Head of caudate nucleus (tissue), 42 donors: ENCODE data around the gene CNOT1.

Experiments
- DNase-seq, 42 donors: peaks; one replicate each; pipeline versions ENCODE4 v3.0.0 to v3.0.0-alpha.2; 2020 to 2021; ENCODE audit warnings: mixed read lengths in 7 of 42
- intact Hi-C: fragments of 100-400 bp; cut with DNase I; formaldehyde crosslinking; loops from one replicate; pipeline ENCODE4 v1.15.0; 2022

Gene CNOT1

DNA sequence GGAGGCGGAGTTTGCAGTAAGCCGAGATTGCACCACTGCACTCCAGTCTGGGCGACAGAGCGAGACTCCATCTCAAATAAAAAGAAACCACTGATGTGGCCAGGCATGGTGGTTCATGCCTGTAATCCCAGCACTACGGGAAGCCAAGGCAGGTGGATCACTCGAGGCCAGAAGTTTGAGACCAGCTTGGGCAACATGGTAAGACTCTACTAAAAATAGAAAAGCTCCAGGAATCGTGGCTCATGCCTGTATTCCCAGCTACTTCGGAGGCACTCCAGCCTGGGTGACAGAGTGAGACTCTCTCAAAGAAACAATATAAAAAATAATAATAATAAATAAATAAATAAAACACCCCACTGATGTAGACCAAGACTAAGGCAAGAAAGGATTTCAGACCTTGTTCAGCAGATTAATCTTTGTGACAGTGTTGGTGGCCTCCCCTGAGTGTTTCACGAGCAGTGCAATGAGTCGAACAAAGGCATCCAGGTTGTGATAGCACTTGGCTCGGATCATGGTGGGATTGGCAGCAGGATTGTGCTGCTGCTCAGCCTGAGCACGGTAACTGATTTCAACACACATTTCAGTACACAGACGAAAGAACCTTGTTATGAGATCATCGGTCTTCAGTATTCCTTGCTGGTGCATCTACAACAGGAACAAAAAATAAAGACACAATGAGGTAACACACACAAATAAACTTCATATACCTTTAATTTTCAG, 95.7 kb downstream of the CNOT1 start:
- intact Hi-C loops, result no loop called here
- no peak for DNase-seq

DNA sequence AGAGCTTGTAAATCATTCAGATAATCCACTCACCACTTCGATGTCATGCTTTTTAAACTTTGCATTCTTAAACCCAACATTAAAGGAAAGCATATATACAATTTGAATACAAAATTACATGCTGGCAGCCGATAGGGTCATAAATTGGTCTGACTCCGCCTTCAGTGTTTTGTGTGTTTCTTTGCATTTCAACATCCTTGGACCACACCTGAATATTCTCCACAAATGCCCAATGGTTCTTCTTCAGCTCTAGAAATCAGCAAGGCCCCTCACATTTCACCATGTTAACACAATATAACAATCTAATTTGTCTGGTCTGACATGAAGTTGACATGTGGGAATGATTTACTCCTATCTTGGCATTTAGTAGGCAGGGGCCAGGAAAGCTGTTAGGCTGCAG, 97.2 kb downstream of the CNOT1 start:
- no peak for DNase-seq
- intact Hi-C loops, result no loop called here

DNA sequence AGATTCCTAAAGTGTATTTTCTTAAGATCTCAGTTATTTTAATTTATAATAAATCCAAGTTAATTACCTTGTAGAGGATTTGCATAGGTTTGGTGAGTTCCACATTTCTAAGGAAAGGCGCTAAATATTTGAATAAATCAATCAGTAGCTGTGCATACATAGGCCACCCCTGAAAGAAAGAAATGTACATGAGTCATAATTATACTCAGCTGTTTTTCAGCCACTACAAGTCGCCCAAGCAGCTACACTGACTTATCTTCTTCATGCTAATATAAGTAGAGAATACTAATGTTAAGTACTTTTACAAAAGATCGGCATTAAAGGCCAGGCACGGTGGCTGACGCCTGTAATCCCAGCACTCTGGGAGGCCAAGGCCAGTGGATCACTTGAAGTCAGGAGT, 99.4 kb downstream of the CNOT1 start:
- intact Hi-C loops, result no loop called here
- DNase-seq, result no peak

DNA sequence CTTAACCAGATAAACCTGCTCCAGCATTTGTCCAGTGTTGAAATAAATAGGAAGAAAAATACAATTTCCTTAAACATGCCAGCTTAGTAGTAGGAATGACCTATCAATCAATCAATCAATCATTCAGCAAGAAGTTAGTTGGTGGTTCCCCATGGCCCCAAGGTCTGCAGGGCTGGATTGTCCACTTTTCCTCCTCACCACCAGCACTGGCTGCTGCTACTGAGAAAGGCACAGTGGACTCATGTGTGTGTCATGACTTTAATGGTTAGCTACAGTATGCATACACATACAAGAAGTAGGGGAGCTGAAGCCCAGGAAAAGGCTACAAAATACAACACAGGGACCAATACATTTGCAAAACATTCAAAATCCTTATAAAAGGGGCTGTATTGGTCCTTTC, 109.9 kb downstream of the CNOT1 start:
- DNase-seq, result no peak
- intact Hi-C loops, result loop anchor here (10.0 kb wide), 1 partner anchor 145 kb away; no protein-coding TSS in a partner anchor

DNA sequence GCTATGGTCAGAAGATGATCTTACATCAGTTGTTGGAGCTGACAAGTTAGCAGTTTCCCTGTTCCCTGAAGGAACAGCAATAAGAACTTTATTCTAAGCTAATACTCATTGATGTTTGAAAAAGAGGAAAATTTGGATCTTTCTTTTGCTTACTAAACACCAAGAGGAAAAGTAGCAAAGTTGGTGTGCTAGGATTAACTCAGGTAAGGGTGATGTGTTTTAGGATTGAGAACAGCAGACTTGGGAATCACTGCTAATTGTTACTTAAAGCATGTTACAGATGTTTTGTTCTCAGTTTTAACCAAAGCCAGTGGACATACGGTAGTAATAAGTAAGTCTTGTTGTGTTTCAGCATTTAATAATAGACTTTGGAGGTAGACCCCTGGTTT, 110.7 kb downstream of the CNOT1 start:
- intact Hi-C loops, result loop anchor here (10.0 kb wide), 1 partner anchor 146 kb away; no protein-coding TSS in a partner anchor
- DNase-seq, result no peak

DNA sequence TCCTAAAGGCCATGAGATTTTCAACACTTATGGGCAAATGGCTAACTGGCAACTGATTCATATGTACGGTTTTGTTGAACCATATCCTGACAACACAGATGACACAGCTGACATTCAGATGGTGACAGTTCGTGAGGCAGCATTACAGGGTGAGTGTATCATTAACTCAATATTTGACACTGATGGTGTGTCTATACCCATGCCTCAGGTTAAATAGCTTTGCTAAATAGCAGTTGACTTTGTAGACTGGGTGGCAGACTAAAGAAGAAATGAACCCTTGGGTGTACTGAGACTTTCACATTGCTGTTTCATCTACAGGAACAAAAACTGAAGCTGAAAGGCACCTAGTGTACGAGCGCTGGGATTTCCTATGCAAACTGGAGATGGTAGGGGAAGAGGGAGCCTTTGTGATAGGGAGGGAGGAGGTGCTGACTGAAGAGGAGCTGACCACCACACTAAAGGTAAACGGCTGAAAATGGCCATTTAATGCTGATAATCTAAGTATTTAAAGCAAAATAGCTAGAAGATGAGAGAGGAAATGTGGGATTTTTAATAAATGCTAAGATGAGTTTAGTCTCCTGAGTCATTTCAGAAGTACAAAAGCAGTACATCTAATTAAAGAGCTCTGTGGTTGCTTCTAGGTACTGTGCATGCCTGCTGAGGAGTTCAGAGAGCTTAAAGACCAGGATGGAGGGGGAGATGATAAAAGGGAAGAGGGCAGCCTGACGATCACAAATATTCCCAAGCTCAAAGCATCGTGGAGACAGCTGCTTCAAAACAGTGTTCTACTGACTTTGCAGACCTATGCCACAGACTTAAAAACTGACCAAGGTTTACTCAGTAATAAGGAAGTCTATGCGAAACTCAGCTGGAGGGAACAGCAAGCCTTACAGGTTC, 111.3 kb downstream of the CNOT1 start:
- intact Hi-C loops, result loop anchor here (10.0 kb wide), 1 partner anchor 146 kb away; no protein-coding TSS in a partner anchor
- DNase-seq, result no peak

DNA sequence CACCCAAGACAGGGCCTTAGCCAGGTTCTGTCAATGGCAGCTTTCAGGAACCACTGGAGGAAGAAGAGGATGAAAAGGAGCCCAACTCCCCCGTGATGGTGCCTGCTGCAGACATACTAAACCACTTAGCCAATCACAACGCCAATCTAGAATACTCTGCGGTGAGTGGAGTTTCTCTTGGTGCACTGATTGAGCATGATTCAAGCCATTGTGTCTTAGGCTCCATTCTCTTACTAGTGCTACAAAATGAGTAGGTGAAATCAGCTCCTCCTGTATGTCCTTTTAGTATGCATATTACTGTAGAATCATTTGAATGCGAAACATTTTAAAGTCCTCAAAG, 112.9 kb downstream of the CNOT1 start:
- intact Hi-C loops, result loop anchor here (10.0 kb wide), 1 partner anchor 148 kb away; no protein-coding TSS in a partner anchor

DNA sequence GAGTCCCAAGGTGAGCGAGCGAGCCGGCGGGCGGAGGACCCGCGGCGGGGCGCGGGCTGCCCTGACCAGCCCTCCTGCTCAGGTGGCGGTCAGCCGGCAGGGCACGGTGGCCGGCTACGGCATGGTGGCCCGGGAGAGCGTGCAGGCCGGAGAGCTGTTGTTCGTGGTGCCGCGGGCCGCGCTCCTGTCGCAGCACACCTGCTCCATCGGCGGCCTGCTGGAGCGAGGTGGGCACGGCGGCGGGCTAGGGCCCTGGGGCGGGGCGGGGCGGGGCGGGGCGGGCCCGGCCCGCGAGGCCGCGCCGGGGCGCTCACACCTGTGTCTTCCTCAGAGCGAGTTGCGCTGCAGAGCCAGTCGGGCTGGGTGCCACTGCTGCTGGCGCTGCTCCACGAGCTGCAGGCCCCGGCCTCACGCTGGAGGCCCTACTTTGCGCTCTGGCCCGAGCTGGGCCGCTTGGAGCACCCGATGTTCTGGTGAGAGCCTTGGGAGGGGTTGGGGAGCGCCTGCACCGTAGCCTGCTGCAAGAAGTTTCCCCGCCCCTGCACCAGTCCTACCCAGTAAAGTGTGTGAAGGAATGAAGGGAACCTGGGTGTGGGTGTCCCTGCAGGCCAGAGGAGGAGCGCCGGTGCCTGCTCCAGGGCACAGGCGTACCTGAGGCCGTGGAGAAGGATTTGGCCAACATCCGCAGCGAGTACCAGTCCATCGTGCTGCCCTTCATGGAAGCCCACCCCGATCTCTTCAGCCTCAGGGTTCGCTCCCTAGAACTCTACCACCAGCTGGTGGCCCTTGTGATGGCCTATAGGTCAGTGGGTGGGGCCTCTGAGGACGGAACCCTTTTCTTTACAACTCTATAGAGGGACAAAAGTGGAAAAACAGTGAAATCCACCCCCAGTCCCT, 113.5 kb downstream of the CNOT1 start:
- DNase-seq, result peak in 12 of 42 donors; percentile 25 to 62 (median 54)
- intact Hi-C loops, result loop anchor here (10.0 kb wide), 1 partner anchor 149 kb away; no protein-coding TSS in a partner anchor

More for the DNA sequence above, 112.9 kb downstream of the CNOT1 start:
- DNase-seq, result no peak

DNA sequence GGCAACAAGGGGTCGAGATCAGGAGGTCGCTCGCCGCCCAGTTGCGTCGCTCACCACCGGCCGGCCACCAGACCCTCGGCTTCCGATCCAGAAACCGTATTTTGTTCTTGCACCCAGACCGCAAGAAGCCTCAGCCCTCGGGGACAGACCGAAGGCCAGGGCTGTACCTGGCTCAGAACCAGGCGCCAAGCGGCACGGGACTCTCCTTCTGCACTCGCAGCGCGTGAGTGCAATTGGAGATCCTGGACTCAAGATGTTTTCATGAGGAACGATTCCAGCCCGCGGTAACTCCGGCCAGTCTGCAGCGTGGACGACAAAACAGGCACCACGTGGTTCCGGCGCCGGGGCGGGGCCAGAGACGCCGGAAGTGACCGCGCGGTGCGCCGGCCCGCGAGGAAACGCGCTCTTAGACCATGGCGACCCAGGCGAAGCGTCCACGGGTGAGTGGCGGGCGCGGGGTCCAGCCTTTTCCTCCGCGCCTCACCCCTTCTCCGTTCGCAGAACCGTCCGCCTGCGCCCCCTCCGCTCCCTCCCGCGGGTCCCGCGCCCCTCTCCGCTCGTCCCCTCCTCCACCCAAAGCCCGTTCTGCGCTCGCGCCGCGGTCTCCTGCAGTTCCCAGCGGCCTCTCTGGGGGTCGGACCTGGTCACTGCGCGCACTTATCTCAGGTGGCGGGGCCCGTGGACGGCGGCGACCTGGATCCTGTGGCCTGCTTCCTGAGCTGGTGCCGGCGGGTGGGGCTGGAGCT, 114.3 kb downstream of the CNOT1 start, which contains the start of gene SETD6:
Gene SETD6 (plus strand): TSS at position 393 of the 746 bp plus-strand sequence. CDS start 21 bp downstream, at position 414.
- intact Hi-C loops, result loop anchor here (10.0 kb wide), 1 partner anchor 150 kb away; no protein-coding TSS in a partner anchor
- peak; percentile 81 to 97 (median 92) for DNase-seq

DNA sequence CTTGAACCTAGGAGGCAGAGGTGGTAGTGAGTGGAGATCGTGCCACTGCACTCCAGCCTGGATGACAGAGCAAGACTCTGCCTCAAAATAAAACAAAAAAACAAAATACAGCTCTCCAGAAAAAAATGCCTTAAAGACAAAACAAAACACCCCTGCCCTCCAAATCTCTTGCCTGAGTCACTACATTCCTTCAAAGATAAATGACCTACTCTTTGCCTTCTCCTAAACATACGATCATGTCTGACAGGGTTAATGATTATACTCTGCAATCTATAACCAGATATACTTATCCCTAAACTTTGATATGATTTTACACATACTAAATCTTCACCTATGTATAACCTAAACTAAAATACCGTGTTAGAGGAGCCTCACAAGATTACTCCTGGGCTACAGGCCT, 115.8 kb downstream of the CNOT1 start:
- intact Hi-C loops, result loop anchor here (10.0 kb wide), 1 partner anchor 151 kb away; no protein-coding TSS in a partner anchor
- no peak for DNase-seq

DNA sequence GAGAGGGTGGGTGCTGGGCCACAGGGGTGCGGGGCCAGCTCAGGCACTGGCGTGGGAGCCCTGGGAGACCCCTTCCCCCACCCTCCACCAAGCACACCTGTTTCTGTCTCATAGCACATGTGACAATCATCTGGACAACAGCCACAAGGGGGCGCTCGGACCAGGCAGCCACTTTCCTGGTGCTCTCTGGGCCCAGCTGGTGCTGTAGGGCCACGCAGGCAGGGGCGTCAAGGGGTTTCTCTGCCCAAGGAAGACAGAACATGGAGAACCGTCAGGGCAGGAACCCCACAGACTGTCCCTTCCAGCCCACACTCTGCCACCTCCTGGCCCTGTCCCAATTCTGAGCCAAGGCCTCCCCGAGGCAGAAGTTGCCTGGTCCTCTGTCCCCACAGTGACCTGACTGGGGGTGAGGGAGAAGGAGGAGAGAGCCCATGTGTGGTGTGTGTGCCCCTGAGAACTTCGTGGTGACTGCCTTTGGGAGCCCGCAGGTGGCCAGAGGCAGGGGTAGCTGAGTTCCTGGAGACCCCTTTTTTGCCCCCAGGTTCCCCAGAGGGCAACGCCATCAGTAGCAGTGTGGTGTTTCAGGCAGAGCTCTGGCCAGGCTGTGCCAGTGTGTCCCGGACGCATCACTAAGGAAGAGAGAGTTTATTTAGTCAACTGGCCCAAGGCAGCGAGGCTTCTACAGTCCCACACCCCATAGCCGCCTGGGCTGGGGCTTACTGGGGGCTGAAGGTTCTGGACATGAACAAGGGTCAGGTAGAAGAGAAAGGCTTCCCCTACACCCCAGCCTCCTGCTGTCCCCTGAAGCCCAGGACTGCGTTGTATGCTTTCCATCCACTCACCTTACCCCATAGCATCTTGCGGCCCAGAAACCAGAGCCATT, 117.5 kb downstream of the CNOT1 start:
- DNase-seq, result peak; percentile 65 to 91 (median 80)
- intact Hi-C loops, result loop anchor here (10.0 kb wide), 1 partner anchor 153 kb away; no protein-coding TSS in a partner anchor

DNA sequence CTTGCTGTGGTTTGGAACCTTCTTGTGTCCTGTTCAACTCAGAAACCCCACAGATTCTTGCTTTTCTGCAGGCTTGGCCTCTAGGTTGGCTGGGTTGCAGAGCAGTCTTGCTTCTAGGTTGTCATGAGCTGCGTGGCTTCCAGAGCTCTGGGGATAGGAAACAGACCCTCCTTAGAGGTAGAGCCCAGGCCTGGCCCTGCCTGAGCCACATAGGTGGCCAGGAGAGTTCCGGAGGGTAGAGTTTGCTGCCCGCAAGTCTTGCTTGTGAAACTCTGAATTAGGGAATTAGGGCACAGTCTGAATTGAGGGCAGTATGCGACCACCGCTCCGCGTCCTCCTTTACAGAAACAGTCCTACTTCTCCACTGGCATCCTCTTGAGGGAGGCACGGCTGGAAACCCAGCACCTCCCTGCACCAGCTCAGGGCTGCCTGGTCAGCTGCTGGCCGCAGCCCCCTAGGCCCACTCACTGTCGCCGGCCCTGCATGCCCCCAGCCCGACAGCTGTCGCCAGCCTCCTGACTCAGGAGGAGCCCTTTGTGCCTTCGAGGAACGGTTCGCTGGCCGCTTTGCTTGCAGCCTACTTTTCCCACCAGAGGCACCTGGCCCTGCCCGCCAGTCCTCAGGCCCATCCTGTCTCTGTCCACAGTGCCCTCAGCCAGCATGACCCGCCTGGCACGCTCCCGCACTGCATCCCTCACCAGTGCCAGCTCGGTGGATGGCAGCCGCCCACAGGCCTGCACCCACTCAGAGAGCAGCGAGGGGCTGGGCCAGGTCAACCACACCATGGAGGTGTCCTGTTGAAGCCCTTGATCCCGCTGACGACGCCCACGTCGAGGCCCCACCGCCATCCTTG, 118.6 kb downstream of the CNOT1 start:
- intact Hi-C loops, result loop anchor here (10.0 kb wide), 1 partner anchor 154 kb away; no protein-coding TSS in a partner anchor
- peak in 9 of 42 donors; percentile 2 to 43 (median 17) for DNase-seq

DNA sequence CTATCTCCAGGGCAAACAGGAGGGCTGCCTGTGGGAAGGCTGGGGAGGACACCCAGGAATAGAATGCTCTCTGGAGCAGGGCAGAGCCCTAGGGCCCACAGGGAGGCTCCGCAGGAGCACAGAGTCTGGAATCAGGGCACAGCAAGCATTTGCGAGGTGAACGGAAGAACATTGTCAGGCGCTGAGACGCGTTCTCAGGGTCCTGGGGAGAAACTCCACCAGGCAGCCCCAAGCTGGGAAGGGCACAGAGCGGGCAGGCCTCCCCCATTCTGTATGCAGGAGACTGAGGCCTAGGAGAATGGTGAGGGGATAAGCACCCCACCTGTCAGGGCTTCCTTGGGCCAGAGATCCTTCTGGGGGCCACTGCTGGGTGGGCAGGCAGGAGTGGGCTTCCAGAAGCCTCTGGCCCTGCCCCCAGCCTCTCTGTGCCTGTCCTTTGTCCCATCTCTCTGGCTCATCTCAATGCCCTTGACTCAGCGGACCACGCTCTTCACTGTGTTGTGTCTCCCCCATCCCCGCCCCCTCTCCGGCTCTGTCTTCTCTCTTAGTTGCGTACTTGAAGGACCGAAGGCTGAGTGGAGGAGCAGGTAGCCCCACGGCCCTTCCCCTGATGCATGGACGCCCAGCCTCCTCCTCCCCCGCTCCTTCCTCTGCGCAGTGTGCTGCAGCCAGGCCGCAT, 119.4 kb downstream of the CNOT1 start:
- peak in 9 of 42 donors; percentile 7 to 40 (median 24) for DNase-seq
- intact Hi-C loops, result loop anchor here (10.0 kb wide), 1 partner anchor 155 kb away; no protein-coding TSS in a partner anchor

DNA sequence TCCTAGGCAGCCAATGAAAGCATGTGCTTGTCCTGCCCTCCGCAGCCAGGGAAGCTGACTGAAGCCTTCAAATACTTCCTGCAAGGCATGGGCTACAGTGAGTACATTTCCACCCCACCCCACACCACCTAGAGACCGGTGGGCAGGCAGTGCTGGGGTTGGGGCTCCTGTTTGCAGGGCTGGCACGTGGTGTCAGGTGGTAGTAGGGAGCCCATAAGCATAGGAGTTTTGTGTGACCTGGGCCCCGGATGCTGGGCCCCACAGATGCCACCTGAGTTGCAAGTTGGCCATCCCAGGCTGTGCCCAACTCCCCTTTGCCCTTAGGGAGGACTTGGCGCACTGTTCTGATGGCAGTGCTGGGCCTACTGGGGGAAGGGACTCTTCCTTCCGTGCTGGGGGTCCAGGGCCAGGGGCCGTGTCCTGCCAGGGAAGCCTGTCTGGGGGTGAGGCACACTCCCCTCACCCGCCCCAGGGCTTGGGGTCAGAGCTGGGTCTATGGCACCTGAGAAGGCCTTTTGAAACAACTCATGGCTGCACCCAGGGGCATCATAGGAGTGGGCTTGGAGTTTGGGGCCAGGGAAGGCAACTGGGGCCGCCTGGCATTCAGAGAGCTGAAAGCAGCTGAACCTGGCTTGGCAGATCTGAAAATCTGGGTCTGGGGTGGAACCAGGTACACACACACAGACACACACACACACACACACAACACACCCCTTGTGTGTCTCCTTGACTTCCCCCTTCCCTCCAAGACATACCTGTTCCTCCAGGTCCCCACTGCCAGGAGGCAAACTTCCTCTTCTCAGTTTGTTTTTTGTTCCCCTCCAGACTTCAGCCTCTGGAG, 120.2 kb downstream of the CNOT1 start:
- peak in 6 of 42 donors; percentile 5 to 38 (median 19) for DNase-seq
- intact Hi-C loops, result loop anchor here (10.0 kb wide), 1 partner anchor 155 kb away; no protein-coding TSS in a partner anchor
